ENCODE results near the gene GFOD1. TPM values are rescaled to one million over a fixed set of nuclear protein-coding genes. Genes with fewer than 3 reads are reported as not detected.
A peak's percentile ranks its signal among the peaks of the same experiment; 100 is the strongest.

Gene GFOD1
- total and polyA plus RNA-seq, 2 of the 4 experiments (the other 2 are of a cell fraction), result 1.8 to 3.4 TPM

- H4K8ac ChIP-seq (ENCODE audit: low read depth in 2 of 2, low read length in 2 of 2), result peak overlapping the region in 1 of 2 experiments; percentile 53; a peak in 1 of 4 replicates
- CTCF ChIA-PET, result no interaction called here
- peaks cover 19% of the 10 kb centered on the region for H3K4me1 ChIP-seq (ENCODE audit: control insufficient read depth, insufficient read depth, low read length)
- H2AK5ac ChIP-seq (ENCODE audit: low read depth, low read length), result no peak overlapping the region; the same call in 1 of the 2 replicates
- intact Hi-C loops (cut with micrococcal nuclease) (no loop called here), in situ Hi-C loops (cut with MboI; ENCODE audit: low sequenced_read_pairs) (no loop called here), dilution Hi-C loops (cut with HindIII; ENCODE audit: low sequenced_read_pairs, unreplicated experiment) (no loop called here)
- H3K4me3 ChIP-seq (ENCODE audit: insufficient read depth, low read depth, low read length), result no peak overlapping the region
- H2BK120ac ChIP-seq (ENCODE audit: low read depth, low read length), result no peak overlapping the region
- H3K4ac ChIP-seq (ENCODE audit: low read depth, low read length), result peak overlapping the region; percentile 15; the same call in 1 of the 2 replicates
- H3K9me1 ChIP-seq (ENCODE audit: insufficient read depth, low read length), result peaks cover 12% of the 10 kb centered on the region
- no peak overlapping the region for H3K27ac ChIP-seq (ENCODE audit: insufficient read depth, low read length)
- no peak overlapping the region for H2AFZ ChIP-seq (replicated peaks; ENCODE audit: low read length, poor library complexity)
- no peak overlapping the region for H3K9ac ChIP-seq (ENCODE audit: low read depth, low read length)
- no TSS peak for BruUV-seq (replicated peaks)
- POLR2A ChIA-PET (ENCODE audit: unreplicated experiment), result no interaction called here
- H4K5ac ChIP-seq (ENCODE audit: low read depth, low read length), result no peak overlapping the region
- no peaks in the 10 kb centered on the region for H3K36me3 ChIP-seq (ENCODE audit: control insufficient read depth, insufficient read depth, low read length)
- H2BK15ac ChIP-seq (ENCODE audit: low read depth, low read length), result no peak overlapping the region
- H3K9me3 ChIP-seq (ENCODE audit: control insufficient read depth, insufficient read depth, low read length), result no peaks in the 10 kb centered on the region
- no peak for TF ChIP-seq NFE2L2 (IDR thresholded peaks at IDR 0.05; ENCODE audit: low read depth, low read length)
- TF ChIP-seq USF2 (IDR thresholded peaks at IDR 0.05; ENCODE audit: low read depth, low read length), result no peak
- no peak for TF ChIP-seq RAD21 (IDR thresholded peaks at IDR 0.05; ENCODE audit: low read length)
- no peak for TF ChIP-seq MXI1 (IDR thresholded peaks at IDR 0.05; ENCODE audit: borderline replicate concordance, low read depth, low read length)
- no peak for TF ChIP-seq CEBPB (IDR thresholded peaks at IDR 0.05; ENCODE audit: low read depth, low read length)
- TF ChIP-seq CHD1 (IDR thresholded peaks at IDR 0.05; ENCODE audit: low read depth, low read length), result no peak
- TF ChIP-seq RFX5 (IDR thresholded peaks at IDR 0.05; ENCODE audit: low read depth, low read length), result no peak
- TF ChIP-seq RCOR1 (IDR thresholded peaks at IDR 0.05; ENCODE audit: insufficient replicate concordance, low read length), result no peak
- no peak for TF ChIP-seq SMC3 (IDR thresholded peaks at IDR 0.05; ENCODE audit: low read depth, low read length)
- TF ChIP-seq ELK1 (IDR thresholded peaks at IDR 0.05; ENCODE audit: borderline replicate concordance, low read depth, low read length), result no peak
- TF ChIP-seq BHLHE40 (IDR thresholded peaks at IDR 0.05; ENCODE audit: low read depth, low read length), result no peak
- TF ChIP-seq POLR2A (IDR thresholded peaks at IDR 0.05; ENCODE audit: low read depth, low read length), result no peak
- TF ChIP-seq CTCF (conservative IDR thresholded peaks at IDR 0.05; ENCODE audit: low read depth, low read length), result no peak
- no peak for TF ChIP-seq MAZ (IDR thresholded peaks at IDR 0.05; ENCODE audit: borderline replicate concordance, low read depth, low read length)
- H3K79me1 ChIP-seq (ENCODE audit: low read depth in 1 of 2, low read length in 2 of 2), result peaks cover 0 to 12% of the 10 kb centered on the region in 2 experiments; a peak in 1 of 4 replicates
- no peak overlapping the region for H3K56ac ChIP-seq (ENCODE audit: extremely low read depth, insufficient read depth, low read length)
- no peaks in the 10 kb centered on the region for H4K20me1 ChIP-seq (ENCODE audit: insufficient read depth, low read length)
- H4K91ac ChIP-seq (ENCODE audit: insufficient read depth, low read depth, low read length), result no peak overlapping the region
- no peak overlapping the region for H3K18ac ChIP-seq (ENCODE audit: low read depth, low read length)
- no peaks in the 10 kb centered on the region for H3K27me3 ChIP-seq (ENCODE audit: control insufficient read depth, insufficient read depth, low read length)
- H3K4me2 ChIP-seq (ENCODE audit: low read depth, low read length), result no peak overlapping the region
- peak overlapping the region; percentile 36; the same call in 1 of the 2 replicates for H3K23ac ChIP-seq (ENCODE audit: low read depth, low read length)
- H2BK20ac ChIP-seq (ENCODE audit: low read depth, low read length), result no peak overlapping the region
- peak overlapping the region; percentile 79 for H2AK9ac ChIP-seq (replicated peaks; ENCODE audit: low read depth, low read length, poor library complexity)
- WGBS, 2 experiments (ENCODE audit: extremely low coverage in 2 of 2, insufficient read length in 1 of 2), result no CpG with 5 or more reads among the region's 6 CpGs
- H2BK5ac ChIP-seq (ENCODE audit: low read depth, low read length, poor library complexity, severe bottlenecking), result no peak overlapping the region
- H3K14ac ChIP-seq (replicated peaks; ENCODE audit: low read depth, low read length), result 0 out of 2 replicates have a peak overlapping the region, but pooled peaks have one; percentile 7
- no peak for ATAC-seq (ENCODE audit: low read depth)
- DNase-seq, result no peak
These were observed 64.1 kb downstream of the GFOD1 start for GRCh38 chr6:13423252-13423651.
